Measurements from ENCODE around the gene ZNF561. TPM values are rescaled to one million over a fixed set of nuclear protein-coding genes. Genes with fewer than 3 reads are reported as not detected.

The ZNF561 gene
- total and polyA plus RNA-seq, 10 donors, result 11.7 to 42.0 (median 28.4) TPM

- WGBS, 5 donors, result 90 to 96% (median 93%) methylated on average over 1 of the region's 1 CpG
- Histone ChIP-seq H3K27me3 (replicated peaks in 1 of 7) (no peaks in the 10 kb centered on the region), H3K36me3 (peaks cover 55 to 100% (median 84%) of the 10 kb centered on the region in 6 donors), H3K27ac (no peak overlapping the region), H3K4me3 (peak overlapping the region in 1 of 8 donors; percentile 2), H3K4me1 (no peaks in the 10 kb centered on the region), H3K9me3 (peaks cover 83 to 100% (median 100%) of the 10 kb centered on the region in 8 donors)
- no peak for TF ChIP-seq CTCF (IDR thresholded peaks at IDR 0.05 in 8 of 11, conservative IDR thresholded peaks at IDR 0.05 in 3 of 11)
- TF ChIP-seq POLR2AphosphoS5 (IDR thresholded peaks at IDR 0.05), result no peak
- TF ChIP-seq POLR2A (IDR thresholded peaks at IDR 0.05), result no peak
- no peak for DNase-seq
- intact Hi-C loops (cut with DNase I; ENCODE audit: low total_unique reads), result no loop called here
These were observed 54.3 kb downstream of the ZNF561 start for GRCh38 chr19:9566729-9567128.

DNA sequence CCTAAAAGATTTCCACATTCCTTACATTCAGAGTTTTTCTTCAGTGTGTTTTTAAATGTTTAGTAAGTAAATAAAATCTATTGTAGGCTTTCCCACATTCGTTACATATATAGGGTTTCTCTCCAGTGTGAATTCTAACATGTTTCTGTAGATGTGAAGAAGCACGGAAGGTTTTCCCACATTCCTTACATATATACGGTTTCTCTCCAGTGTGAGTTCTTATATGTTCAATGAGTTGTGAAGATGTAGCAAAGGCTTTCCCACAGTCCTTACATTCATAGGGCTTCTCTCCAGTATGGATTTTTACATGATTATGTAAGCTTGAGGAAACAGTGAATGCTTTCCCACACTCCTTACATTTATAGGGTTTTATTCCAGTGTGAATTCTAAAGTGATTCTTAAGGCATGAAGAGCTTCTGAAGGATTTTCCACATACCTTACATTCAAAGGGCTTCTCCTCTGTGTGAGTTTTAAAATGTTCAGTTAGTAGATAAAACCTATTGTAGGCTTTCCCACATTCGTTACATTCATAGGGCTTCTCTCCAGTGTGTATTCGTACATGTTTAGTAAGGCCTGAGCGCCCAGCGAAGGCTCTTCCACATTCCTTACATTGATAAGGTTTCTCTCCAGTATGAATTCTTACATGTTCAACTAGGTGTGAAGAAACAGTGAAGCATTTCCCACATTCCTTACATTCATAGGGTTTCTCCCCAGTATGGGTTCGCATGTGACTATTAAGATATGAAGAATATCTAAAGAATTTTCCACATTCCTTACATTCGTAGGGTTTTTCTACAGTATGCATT, 54.9 kb downstream of the ZNF561 start:
- H3K4me1 ChIP-seq, result no peaks in the 10 kb centered on the region
- peaks cover 83 to 100% (median 100%) of the 10 kb centered on the region in 8 donors for H3K9me3 ChIP-seq
- H3K36me3 ChIP-seq, result peaks cover 50 to 100% (median 89%) of the 10 kb centered on the region in 6 donors
- no peak overlapping the region for H3K27ac ChIP-seq
- no peaks in the 10 kb centered on the region for H3K27me3 ChIP-seq (replicated peaks in 1 of 7)
- DNase-seq, result no peak
- intact Hi-C loops (cut with DNase I; ENCODE audit: low total_unique reads), result no loop called here
- WGBS, 5 donors, result 96 to 99% (median 98%) methylated on average over 9 of the region's 9 CpGs
- TF ChIP-seq POLR2A (IDR thresholded peaks at IDR 0.05) (no peak), CTCF (IDR thresholded peaks at IDR 0.05 in 8 of 11, conservative IDR thresholded peaks at IDR 0.05 in 3 of 11) (no peak), POLR2AphosphoS5 (IDR thresholded peaks at IDR 0.05) (no peak)
- peak overlapping the region in 1 of 8 donors; percentile 2 for H3K4me3 ChIP-seq

Other genes with a start within 250 kb of the ZNF561 start
- 10 to 100 TPM; 26.0 to 73.0 (median 42.9) TPM for gene ZNF266, start 185.7 kb downstream of the ZNF561 start, total RNA-seq
- gene ZNF266, start 185.7 kb downstream of the ZNF561 start, polyA plus RNA-seq, result 10 to 100 TPM; 42.6 to 75.5 (median 59.2) TPM
- gene ZNF560, start 122.6 kb downstream of the ZNF561 start, total RNA-seq, result under 1 TPM in 1 of 7 donors, not detected in 6; 0.19 TPM
- under 1 TPM in 2 of 3 donors, not detected in 1; 0.02 to 0.04 TPM for gene ZNF560, start 122.6 kb downstream of the ZNF561 start, polyA plus RNA-seq
- 10 to 100 TPM; 12.1 to 22.7 (median 16.9) TPM for gene ZNF426, start 82.6 kb downstream of the ZNF561 start, total RNA-seq
- gene ZNF426, start 82.6 kb downstream of the ZNF561 start, polyA plus RNA-seq, result 1 to 10 TPM; 1.7 to 3.4 (median 2.4) TPM
- gene ZNF121, start 36.7 kb downstream of the ZNF561 start, total RNA-seq, result 10 to 100 TPM; 27.7 to 44.8 (median 35.0) TPM
- gene ZNF121, start 36.7 kb downstream of the ZNF561 start, polyA plus RNA-seq, result 1 to 10 TPM; 5.5 to 9.1 (median 8.2) TPM
- 10 to 100 TPM; 29.7 to 44.8 (median 34.6) TPM for gene ZNF562, start 53.9 kb upstream of the ZNF561 start, total RNA-seq
- 1 to 10 TPM; 2.5 to 6.0 (median 2.8) TPM for gene ZNF562, start 53.9 kb upstream of the ZNF561 start, polyA plus RNA-seq
- 10 to 100 TPM in 6 of 7 donors, 1 to 10 TPM in 1; 7.8 to 24.0 (median 17.0) TPM for gene ZNF846, start 147.5 kb upstream of the ZNF561 start, total RNA-seq
- gene ZNF846, start 147.5 kb upstream of the ZNF561 start, polyA plus RNA-seq, result 1 to 10 TPM; 4.8 to 5.9 (median 5.5) TPM
- 10 to 100 TPM; 19.8 to 31.9 (median 22.9) TPM for gene FBXL12, start 197.8 kb upstream of the ZNF561 start, total RNA-seq
- gene FBXL12, start 197.8 kb upstream of the ZNF561 start, polyA plus RNA-seq, result 10 to 100 TPM; 14.5 to 18.1 (median 16.0) TPM
- 100 to 1,000 TPM; 180 to 286 (median 224) TPM for gene UBL5, start 206.7 kb upstream of the ZNF561 start, total RNA-seq
- 100 to 1,000 TPM; 615 to 778 (median 743) TPM for gene UBL5, start 206.7 kb upstream of the ZNF561 start, polyA plus RNA-seq
- 10 to 100 TPM; 37.7 to 53.2 (median 46.8) TPM for gene PIN1, start 214.1 kb upstream of the ZNF561 start, total RNA-seq
- 10 to 100 TPM; 60.8 to 86.1 (median 77.7) TPM for gene PIN1, start 214.1 kb upstream of the ZNF561 start, polyA plus RNA-seq